Measurements from ENCODE around the gene UCK2.

The UCK2 gene

GRCh38 chr1:165941531-165941930 is 114.1 kb downstream of the UCK2 start:
- peaks cover 6% of the 10 kb centered on the region for H3K27me3 Mint-ChIP-seq
- no peaks in the 10 kb centered on the region for H3K9me3 Mint-ChIP-seq
- no peaks in the 10 kb centered on the region for H3K4me1 Mint-ChIP-seq
- H3K4me3 Mint-ChIP-seq, result no peak overlapping the region
- no peak overlapping the region for H3K27ac Mint-ChIP-seq
- no peaks in the 10 kb centered on the region for H3K36me3 Mint-ChIP-seq

- H3K4me3 Mint-ChIP-seq, result no peak overlapping the region
- no peaks in the 10 kb centered on the region for H3K36me3 Mint-ChIP-seq
- H3K27me3 Mint-ChIP-seq, result peaks cover 6% of the 10 kb centered on the region
- no peaks in the 10 kb centered on the region for H3K9me3 Mint-ChIP-seq
- H3K4me1 Mint-ChIP-seq, result no peaks in the 10 kb centered on the region
- H3K27ac Mint-ChIP-seq, result no peak overlapping the region
Observed at GRCh38 chr1:165942062-165942461, 114.6 kb downstream of the UCK2 start.

- H3K36me3 Mint-ChIP-seq, result no peaks in the 10 kb centered on the region
- no peak overlapping the region for H3K4me3 Mint-ChIP-seq
- H3K27ac Mint-ChIP-seq, result no peak overlapping the region
- H3K4me1 Mint-ChIP-seq, result no peaks in the 10 kb centered on the region
- H3K9me3 Mint-ChIP-seq, result no peaks in the 10 kb centered on the region
- H3K27me3 Mint-ChIP-seq, result peaks cover 12% of the 10 kb centered on the region
Observed at GRCh38 chr1:165942927-165943597, 115.6 kb downstream of the UCK2 start.

- H3K9me3 Mint-ChIP-seq, result no peaks in the 10 kb centered on the region
- no peaks in the 10 kb centered on the region for H3K4me1 Mint-ChIP-seq
- no peaks in the 10 kb centered on the region for H3K36me3 Mint-ChIP-seq
- H3K27ac Mint-ChIP-seq, result no peak overlapping the region
- peaks cover 12% of the 10 kb centered on the region for H3K27me3 Mint-ChIP-seq
- H3K4me3 Mint-ChIP-seq, result no peak overlapping the region
Observed at GRCh38 chr1:165945911-165946310, 118.5 kb downstream of the UCK2 start.

- Mint-ChIP-seq H3K27ac (no peak overlapping the region), H3K9me3 (no peaks in the 10 kb centered on the region), H3K4me1 (no peaks in the 10 kb centered on the region), H3K27me3 (peaks cover 14% of the 10 kb centered on the region), H3K36me3 (no peaks in the 10 kb centered on the region), H3K4me3 (no peak overlapping the region)
Observed at GRCh38 chr1:165947797-165948455, 120.5 kb downstream of the UCK2 start.

GRCh38 chr1:165949335-165950130 is 122.1 kb downstream of the UCK2 start:
- no peaks in the 10 kb centered on the region for H3K36me3 Mint-ChIP-seq
- H3K4me1 Mint-ChIP-seq, result no peaks in the 10 kb centered on the region
- peaks cover 11% of the 10 kb centered on the region for H3K27me3 Mint-ChIP-seq
- H3K27ac Mint-ChIP-seq, result no peak overlapping the region
- no peaks in the 10 kb centered on the region for H3K9me3 Mint-ChIP-seq
- H3K4me3 Mint-ChIP-seq, result no peak overlapping the region

- Mint-ChIP-seq H3K27ac (no peak overlapping the region), H3K36me3 (no peaks in the 10 kb centered on the region), H3K4me3 (no peak overlapping the region), H3K9me3 (no peaks in the 10 kb centered on the region), H3K4me1 (no peaks in the 10 kb centered on the region), H3K27me3 (peaks cover 5% of the 10 kb centered on the region)
Observed at GRCh38 chr1:165954940-165955339, 127.5 kb downstream of the UCK2 start.

GRCh38 chr1:165958306-165958705 is 130.9 kb downstream of the UCK2 start:
- no peak overlapping the region for H3K27ac Mint-ChIP-seq
- no peaks in the 10 kb centered on the region for H3K9me3 Mint-ChIP-seq
- H3K4me1 Mint-ChIP-seq, result no peaks in the 10 kb centered on the region
- H3K4me3 Mint-ChIP-seq, result no peak overlapping the region
- no peaks in the 10 kb centered on the region for H3K36me3 Mint-ChIP-seq
- no peaks in the 10 kb centered on the region for H3K27me3 Mint-ChIP-seq

GRCh38 chr1:165960136-165960535 is 132.7 kb downstream of the UCK2 start:
- no peak overlapping the region for H3K4me3 Mint-ChIP-seq
- no peaks in the 10 kb centered on the region for H3K4me1 Mint-ChIP-seq
- H3K27me3 Mint-ChIP-seq, result peaks cover 2% of the 10 kb centered on the region
- H3K9me3 Mint-ChIP-seq, result no peaks in the 10 kb centered on the region
- H3K27ac Mint-ChIP-seq, result no peak overlapping the region
- no peaks in the 10 kb centered on the region for H3K36me3 Mint-ChIP-seq

GRCh38 chr1:165960881-165961280 is 133.5 kb downstream of the UCK2 start:
- H3K4me3 Mint-ChIP-seq, result no peak overlapping the region
- H3K27me3 Mint-ChIP-seq, result peaks cover 2% of the 10 kb centered on the region
- no peaks in the 10 kb centered on the region for H3K36me3 Mint-ChIP-seq
- no peak overlapping the region for H3K27ac Mint-ChIP-seq
- no peaks in the 10 kb centered on the region for H3K9me3 Mint-ChIP-seq
- no peaks in the 10 kb centered on the region for H3K4me1 Mint-ChIP-seq
